ENCODE data around the gene CCDC12.

Gene CCDC12

DNA sequence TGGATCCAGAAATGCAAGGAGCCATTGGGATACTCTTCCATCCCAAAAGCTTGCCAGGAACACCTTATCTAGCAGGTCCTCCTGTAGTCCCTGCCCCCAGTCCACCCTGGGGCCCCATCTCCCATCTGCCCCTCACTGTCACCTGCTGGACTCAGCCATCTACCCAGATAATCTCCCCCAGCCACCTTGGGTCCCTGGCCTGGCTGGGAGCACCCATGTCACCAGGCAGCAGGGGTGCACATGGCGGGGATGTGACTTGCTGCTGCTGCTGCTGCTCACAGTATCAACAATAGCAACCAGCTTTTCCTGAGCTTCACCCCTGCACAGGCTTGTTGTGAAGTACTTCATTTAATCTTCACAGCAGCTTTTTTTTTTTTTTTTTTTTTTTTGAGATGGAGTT lies 86.4 kb downstream of the CCDC12 start:
- no peaks in the 10 kb centered on the region for H3K36me3 ChIP-seq
- no peaks in the 10 kb centered on the region for H3K9me3 ChIP-seq
- TF ChIP-seq, protein P1, sequence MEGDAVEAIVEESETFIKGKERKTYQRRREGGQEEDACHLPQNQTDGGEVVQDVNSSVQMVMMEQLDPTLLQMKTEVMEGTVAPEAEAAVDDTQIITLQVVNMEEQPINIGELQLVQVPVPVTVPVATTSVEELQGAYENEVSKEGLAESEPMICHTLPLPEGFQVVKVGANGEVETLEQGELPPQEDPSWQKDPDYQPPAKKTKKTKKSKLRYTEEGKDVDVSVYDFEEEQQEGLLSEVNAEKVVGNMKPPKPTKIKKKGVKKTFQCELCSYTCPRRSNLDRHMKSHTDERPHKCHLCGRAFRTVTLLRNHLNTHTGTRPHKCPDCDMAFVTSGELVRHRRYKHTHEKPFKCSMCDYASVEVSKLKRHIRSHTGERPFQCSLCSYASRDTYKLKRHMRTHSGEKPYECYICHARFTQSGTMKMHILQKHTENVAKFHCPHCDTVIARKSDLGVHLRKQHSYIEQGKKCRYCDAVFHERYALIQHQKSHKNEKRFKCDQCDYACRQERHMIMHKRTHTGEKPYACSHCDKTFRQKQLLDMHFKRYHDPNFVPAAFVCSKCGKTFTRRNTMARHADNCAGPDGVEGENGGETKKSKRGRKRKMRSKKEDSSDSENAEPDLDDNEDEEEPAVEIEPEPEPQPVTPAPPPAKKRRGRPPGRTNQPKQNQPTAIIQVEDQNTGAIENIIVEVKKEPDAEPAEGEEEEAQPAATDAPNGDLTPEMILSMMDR (IDR thresholded peaks at IDR 0.05) = no peak
- peaks cover 95% of the 10 kb centered on the region for H3K27me3 ChIP-seq
- no peak overlapping the region for H3K4me3 ChIP-seq (ENCODE audit: low read depth in 1 of 2, low read length in 1 of 2)
- H3K4me1 ChIP-seq (ENCODE audit: control insufficient read depth in 1 of 2, insufficient read depth in 1 of 2, low read depth in 1 of 2, low read length in 1 of 2) = peaks cover 9 to 10% of the 10 kb centered on the region in 2 experiments
- no peak overlapping the region for H3K27ac ChIP-seq

- H3K9me3 ChIP-seq = no peaks in the 10 kb centered on the region
- no peak overlapping the region for H3K27ac ChIP-seq
- peaks cover 100% of the 10 kb centered on the region for H3K27me3 ChIP-seq
- peaks cover 9 to 10% of the 10 kb centered on the region in 2 experiments for H3K4me1 ChIP-seq (ENCODE audit: control insufficient read depth in 1 of 2, insufficient read depth in 1 of 2, low read depth in 1 of 2, low read length in 1 of 2)
- no peak overlapping the region for H3K4me3 ChIP-seq (ENCODE audit: low read depth in 1 of 2, low read length in 1 of 2)
- TF ChIP-seq, protein P1 (IDR thresholded peaks at IDR 0.05) = no peak
- H3K36me3 ChIP-seq = no peaks in the 10 kb centered on the region
These were observed 87.0 kb downstream of the CCDC12 start for GRCh38 chr3:46889381-46890110.

- Histone ChIP-seq H3K36me3 (no peaks in the 10 kb centered on the region), H3K27ac (no peak overlapping the region), H3K4me3 (ENCODE audit: low read depth in 1 of 2, low read length in 1 of 2) (no peak overlapping the region), H3K27me3 (peaks cover 100% of the 10 kb centered on the region), H3K9me3 (no peaks in the 10 kb centered on the region), H3K4me1 (ENCODE audit: control insufficient read depth in 1 of 2, insufficient read depth in 1 of 2, low read depth in 1 of 2, low read length in 1 of 2) (peaks cover 9 to 10% of the 10 kb centered on the region in 2 experiments)
- TF ChIP-seq, protein P1 (IDR thresholded peaks at IDR 0.05) = no peak
These were observed 87.8 kb downstream of the CCDC12 start for GRCh38 chr3:46888705-46889104.

GRCh38 chr3:46887980-46888494 lies 88.5 kb downstream of the CCDC12 start:
- TF ChIP-seq, protein P1 (IDR thresholded peaks at IDR 0.05) = no peak
- peaks cover 100% of the 10 kb centered on the region for H3K27me3 ChIP-seq
- no peaks in the 10 kb centered on the region for H3K36me3 ChIP-seq
- H3K27ac ChIP-seq = no peak overlapping the region
- H3K4me1 ChIP-seq (ENCODE audit: control insufficient read depth in 1 of 2, insufficient read depth in 1 of 2, low read depth in 1 of 2, low read length in 1 of 2) = peaks cover 9 to 16% of the 10 kb centered on the region in 2 experiments
- H3K4me3 ChIP-seq (ENCODE audit: low read depth in 1 of 2, low read length in 1 of 2) = no peak overlapping the region
- H3K9me3 ChIP-seq = no peaks in the 10 kb centered on the region

GRCh38 chr3:46885612-46886011 lies 90.9 kb downstream of the CCDC12 start:
- TF ChIP-seq, protein P1 (IDR thresholded peaks at IDR 0.05) = no peak
- no peak overlapping the region for H3K27ac ChIP-seq
- peaks cover 100% of the 10 kb centered on the region for H3K27me3 ChIP-seq
- H3K4me3 ChIP-seq (ENCODE audit: low read depth in 1 of 2, low read length in 1 of 2) = no peak overlapping the region
- H3K4me1 ChIP-seq (ENCODE audit: control insufficient read depth in 1 of 2, insufficient read depth in 1 of 2, low read depth in 1 of 2, low read length in 1 of 2) = peaks cover 5 to 23% of the 10 kb centered on the region in 2 experiments
- no peaks in the 10 kb centered on the region for H3K36me3 ChIP-seq
- H3K9me3 ChIP-seq = no peaks in the 10 kb centered on the region
